IMR-90 (cell line): ENCODE measurements around the gene EIF3L. TPM values are rescaled to one million over a fixed set of nuclear protein-coding genes. Genes with fewer than 3 reads are reported as not detected.

Experiments
- ATAC-seq: fragments of 200-7000 bp; cut with Tn5 transposase; 2 replicates; pipeline ENCODE4 v1.9.1; 2020; ENCODE audit warnings: low read depth, mild to moderate bottlenecking, moderate library complexity
- BruUV-seq: library from RNA; stranded (reverse); fragments of 400-500 nt; replicated peaks from 2 replicates; lab custom pipeline; 2021; lab: Mats Ljungman, UMichigan
- CTCF ChIA-PET: fragments of 300-600 bp; formaldehyde crosslinking; extraction: SDS; loops from one replicate; lab custom pipeline; 2021; ENCODE audit warnings: antibody characterized with exemption; lab: Yijun Ruan, JAX
- POLR2A ChIA-PET: fragments of 300-600 bp; sonication (Branson Sonifier 250); formaldehyde crosslinking; loops from one replicate; lab custom pipeline; 2022; ENCODE audit warnings: antibody characterized with exemption; ENCODE audit not compliant: unreplicated experiment; lab: Charles Lee
- DNase-seq: peaks from one replicate; pipeline ENCODE4 v3.0.0; 2013
- H2AFZ ChIP-seq: replicated peaks from 2 replicates; pipeline ENCODE3; 2013; ENCODE audit warnings: low read length, mild to moderate bottlenecking; ENCODE audit not compliant: poor library complexity
- H2AK5ac ChIP-seq: 2 replicates; pipeline ENCODE4 v1.6.1; 2013; ENCODE audit warnings: low read depth, low read length, inconsistent platforms
- H2AK9ac ChIP-seq: replicated peaks from 2 replicates; pipeline ENCODE3; 2013; ENCODE audit warnings: mild to moderate bottlenecking, low read depth, low read length, moderate library complexity; ENCODE audit not compliant: poor library complexity
- H2BK120ac ChIP-seq: 2 replicates; pipeline ENCODE4 v1.6.1; 2013; ENCODE audit warnings: low read depth, low read length, inconsistent platforms
- H2BK15ac ChIP-seq: 3 replicates; pipeline ENCODE4 v1.6.1; 2013; ENCODE audit warnings: low read depth, low read length, inconsistent platforms
- H2BK20ac ChIP-seq: 2 replicates; pipeline ENCODE4 v1.6.1; 2013; ENCODE audit warnings: low read depth, mild to moderate bottlenecking, inconsistent platforms, low read length, moderate library complexity
- H2BK5ac ChIP-seq: 2 replicates; pipeline ENCODE4 v1.6.1; 2013; ENCODE audit warnings: mild to moderate bottlenecking, low read depth, low read length, inconsistent platforms; ENCODE audit not compliant: poor library complexity, severe bottlenecking
- H3K14ac ChIP-seq: replicated peaks from 2 replicates; pipeline ENCODE4 v1.6.1; 2013; ENCODE audit warnings: low read depth, low read length, inconsistent platforms
- H3K18ac ChIP-seq: 2 replicates; pipeline ENCODE4 v1.6.1; 2013; ENCODE audit warnings: low read depth, low read length, control low read depth
- H3K23ac ChIP-seq: 2 replicates; pipeline ENCODE4 v1.6.1; 2013; ENCODE audit warnings: low read depth, low read length, inconsistent platforms
- H3K27ac ChIP-seq: 2 replicates; pipeline ENCODE4 v1.5.1; 2013; ENCODE audit warnings: mild to moderate bottlenecking, control low read depth, low read length; ENCODE audit not compliant: insufficient read depth
- H3K27me3 ChIP-seq: 2 replicates; pipeline ENCODE4 v1.6.1; 2013; ENCODE audit warnings: low read length; ENCODE audit not compliant: control insufficient read depth, insufficient read depth
- H3K36me3 ChIP-seq: 2 replicates; pipeline ENCODE4 v1.6.1; 2013; ENCODE audit warnings: low read length, mixed read lengths; ENCODE audit not compliant: control insufficient read depth, insufficient read depth
- H3K4ac ChIP-seq: 2 replicates; pipeline ENCODE4 v1.6.1; 2013; ENCODE audit warnings: low read depth, low read length, inconsistent platforms
- H3K4me1 ChIP-seq: 2 replicates; pipeline ENCODE4 v1.6.1; 2013; ENCODE audit warnings: low read length, mixed read lengths; ENCODE audit not compliant: control insufficient read depth, insufficient read depth
- H3K4me2 ChIP-seq: 2 replicates; pipeline ENCODE4 v1.6.1; 2013; ENCODE audit warnings: low read depth, mild to moderate bottlenecking, control low read depth, low read length, moderate library complexity
- H3K4me3 ChIP-seq: 2 replicates; pipeline ENCODE4 v1.5.1; 2013; ENCODE audit warnings: low read depth, mild to moderate bottlenecking, control low read depth, low read length, moderate library complexity; ENCODE audit not compliant: insufficient read depth
- H3K56ac ChIP-seq: 2 replicates; pipeline ENCODE4 v1.6.1; 2013; ENCODE audit warnings: low read length, inconsistent platforms; ENCODE audit not compliant: insufficient read depth; ENCODE audit errors: extremely low read depth
- H3K79me1 ChIP-seq, 2 experiments: 2 replicates each; pipeline ENCODE4 v1.6.1; 2013; ENCODE audit warnings: low read length in 2 of 2, inconsistent platforms in 1 of 2, low read depth in 1 of 2
- H3K9ac ChIP-seq: 2 replicates; pipeline ENCODE4 v1.6.1; 2013; ENCODE audit warnings: low read depth, low read length, control low read depth
- H3K9me1 ChIP-seq: 2 replicates; pipeline ENCODE4 v1.6.1; 2013; ENCODE audit warnings: low read length, inconsistent platforms; ENCODE audit not compliant: insufficient read depth
- H3K9me3 ChIP-seq: 2 replicates; pipeline ENCODE4 v1.6.1; 2013; ENCODE audit warnings: low read length; ENCODE audit not compliant: control insufficient read depth, insufficient read depth
- H4K20me1 ChIP-seq: 2 replicates; pipeline ENCODE4 v1.6.1; 2013; ENCODE audit warnings: low read length, inconsistent platforms; ENCODE audit not compliant: insufficient read depth
- H4K5ac ChIP-seq: 2 replicates; pipeline ENCODE4 v1.6.1; 2013; ENCODE audit warnings: mild to moderate bottlenecking, low read depth, low read length, control low read depth
- H4K8ac ChIP-seq, 2 experiments: 2 replicates each; pipeline ENCODE4 v1.6.1; 2013; ENCODE audit warnings: low read depth in 2 of 2, low read length in 2 of 2, control low read depth in 1 of 2, inconsistent platforms in 1 of 2
- H4K91ac ChIP-seq: 2 replicates; pipeline ENCODE4 v1.6.1; 2013; ENCODE audit warnings: low read depth, low read length, inconsistent platforms; ENCODE audit not compliant: insufficient read depth
- CEBPB ChIP-seq: IDR thresholded peaks from 2 replicates; pipeline ENCODE4 v1.6.1; 2012; ENCODE audit warnings: low read depth, low read length, improper control_type of control experiment
- POLR2A ChIP-seq: IDR thresholded peaks from 2 replicates; pipeline ENCODE4 v1.6.1; 2012; ENCODE audit warnings: mild to moderate bottlenecking, low read depth, low read length
- RCOR1 ChIP-seq: IDR thresholded peaks from 2 replicates; pipeline ENCODE4 v1.6.1; 2012; ENCODE audit warnings: mild to moderate bottlenecking, low read length, improper control_type of control experiment; ENCODE audit not compliant: insufficient replicate concordance
- WGBS, 2 experiments: methylation state at CpG; one replicate each; pipeline versions ENCODE4 v1.1.5 to v1.1.7; 2013; ENCODE audit warnings: missing lambda C conversion rate in 2 of 2; ENCODE audit not compliant: insufficient read length in 1 of 2; ENCODE audit errors: extremely low coverage in 2 of 2; 5-methylcytosine and 5-hydroxymethylcytosine counted together
- dilution Hi-C: fragments of 300-500 bp; cut with HindIII; formaldehyde crosslinking; loops from one replicate; pipeline ENCODE4 v1.14.3; 2018; ENCODE audit warnings: low sequenced_read_pairs; ENCODE audit not compliant: unreplicated experiment
- in situ Hi-C: fragments of 300-500 bp; cut with MboI; formaldehyde crosslinking; loops from 3 replicates; pipeline ENCODE4 v1.14.3; 2019; ENCODE audit warnings: low sequenced_read_pairs, inconsistent platforms, mixed read lengths
- intact Hi-C: fragments of 100-400 bp; cut with micrococcal nuclease; formaldehyde crosslinking; loops from 2 replicates; pipeline ENCODE4 v1.10.0; 2022
- polyA plus RNA-seq, 3 experiments: library from polyadenylated mRNA; depleted of rRNA; stranded (reverse); fragments of >200 nt; gene quantifications; 2 replicates each; pipeline ENCODE4 v1.2.3, GENCODE V29; 2012; ENCODE audit warnings: low replicate concordance in 1 of 3
- total RNA-seq: library from RNA; depleted of rRNA; stranded (reverse); fragments of >200 nt; gene quantifications from 2 replicates; pipeline ENCODE4 v1.2.3, GENCODE V29; 2012

EIF3L gene
- total and polyA plus RNA-seq, 2 of the 4 experiments (the other 2 are of a cell fraction), result 391 to 593 TPM

GRCh38 chr22:37907036-37907954, 58.1 kb downstream of the EIF3L start:
- Histone ChIP-seq H3K18ac (no peak overlapping the region), H4K8ac (peak overlapping the region in 1 of 2 experiments; percentile 54; a peak in 2 of 4 replicates), H2BK5ac (peak overlapping the region; percentile 94), H2AK9ac (peak overlapping the region; percentile 97), H3K4ac (peak overlapping the region; percentile 82), H4K91ac (peak overlapping the region; percentile 69; the same call in 1 of the 2 replicates), H2BK120ac (no peak overlapping the region), H2AK5ac (peak overlapping the region; percentile 86), H3K56ac (0 out of 2 replicates have a peak overlapping the region, but pooled peaks have one; percentile 9), H2AFZ (peak overlapping the region; percentile 95), H3K4me2 (peak overlapping the region; percentile 85), H3K9ac (peak overlapping the region; percentile 51), H4K20me1 (peaks cover 43% of the 10 kb centered on the region), H3K36me3 (peaks cover 5% of the 10 kb centered on the region; the same call in 1 of the 2 replicates), H3K9me1 (peaks cover 30% of the 10 kb centered on the region), H3K79me1 (peaks cover 23 to 53% of the 10 kb centered on the region in 2 experiments), H3K27me3 (no peaks in the 10 kb centered on the region), H3K14ac (peak overlapping the region; percentile 86; the same call in 1 of the 2 replicates), H4K5ac (no peak overlapping the region; the same call in 1 of the 2 replicates), H2BK15ac (peak overlapping the region; percentile 56; the same call in 1 of the 3 replicates), H3K4me1 (peaks cover 24% of the 10 kb centered on the region), H2BK20ac (no peak overlapping the region), H3K9me3 (no peaks in the 10 kb centered on the region), H3K27ac (peak overlapping the region; percentile 50), H3K23ac (peak overlapping the region; percentile 39), H3K4me3 (peak overlapping the region; percentile 97)
- TSS peak; percentile 38 for BruUV-seq
- dilution Hi-C loops (no loop called here), in situ Hi-C loops (no loop called here), intact Hi-C loops (no loop called here)
- no peak for TF ChIP-seq RCOR1
- TF ChIP-seq POLR2A, result peak; percentile 3; the same call in 1 of the 2 replicates
- peak; percentile 66 for TF ChIP-seq CEBPB
- POLR2A ChIA-PET, result interaction anchor here (0.6 kb wide), 1 partner anchor 47 kb away, joined by 14 read pairs; no protein-coding TSS in a partner anchor
- CTCF ChIA-PET, result interaction anchor here (0.7 kb wide), 1 partner anchor 24 kb away, joined by 6 read pairs; no protein-coding TSS in a partner anchor
- ATAC-seq (no peak), DNase-seq (peak; percentile 15)
- WGBS, 2 experiments, result 44% methylated on average over 11 of the region's 19 CpGs; no CpG with 5 or more reads in 1 of the 2 experiments
